HEK293T (cell line): ENCODE data around the gene MYO7B.

Experiments used
- FOXA1 ChIP-seq: fragments of 450-650 bp; IDR thresholded peaks from 2 replicates; pipeline ENCODE4 v1.6.1; 2016; ENCODE audit warnings: mild to moderate bottlenecking
- NFRKB ChIP-seq: fragments of 450-650 bp; IDR thresholded peaks from 2 replicates; pipeline ENCODE4 v1.6.1; 2016; ENCODE audit warnings: mild to moderate bottlenecking, moderate library complexity
- SP1 ChIP-seq: fragments of 450-650 bp; IDR thresholded peaks from 2 replicates; pipeline ENCODE4 v1.6.1; 2017
- SUZ12 ChIP-seq: fragments of 450-650 bp; IDR thresholded peaks from 2 replicates; pipeline ENCODE4 v1.6.1; 2016; ENCODE audit warnings: mild to moderate bottlenecking
- TARDBP ChIP-seq: fragments of 450-650 bp; IDR thresholded peaks from 2 replicates; pipeline ENCODE4 v1.6.1; 2016

GRCh38 chr2:127642706-127643438, 107.4 kb downstream of the MYO7B start:
- no peak for TF ChIP-seq SP1
- TF ChIP-seq TARDBP, result no peak
- TF ChIP-seq NFRKB, result no peak
- no peak for TF ChIP-seq FOXA1
- TF ChIP-seq SUZ12, result no peak
